H9 (cell line): ENCODE measurements around the gene SERBP1. TPM values are rescaled to one million over a fixed set of nuclear protein-coding genes. Genes with fewer than 3 reads are reported as not detected.

Experiments used
- DNase-seq: peaks from one replicate; pipeline ENCODE4 v3.0.0-alpha.2; 2017
- H2AFZ ChIP-seq: one replicate; pipeline ENCODE4 v1.6.1; 2013; ENCODE audit warnings: mild to moderate bottlenecking, low read length, control low read depth, moderate library complexity
- H2AK5ac ChIP-seq: 2 replicates; pipeline ENCODE4 v1.6.1; 2013; ENCODE audit warnings: low read length, control low read depth, mixed read lengths; ENCODE audit not compliant: insufficient read length
- H2BK120ac ChIP-seq: one replicate; pipeline ENCODE4 v1.6.1; 2013; ENCODE audit warnings: low read depth, mild to moderate bottlenecking, low read length, control low read depth, inconsistent platforms; ENCODE audit not compliant: poor library complexity, severe bottlenecking
- H2BK12ac ChIP-seq: 2 replicates; pipeline ENCODE4 v1.6.1; 2013; ENCODE audit warnings: low read length, control low read depth, mixed read lengths, low read depth; ENCODE audit not compliant: insufficient read length
- H2BK15ac ChIP-seq: 2 replicates; pipeline ENCODE4 v1.6.1; 2013; ENCODE audit warnings: low read depth, low read length, control low read depth
- H2BK20ac ChIP-seq: one replicate; pipeline ENCODE4 v1.6.1; 2013; ENCODE audit warnings: low read depth, mild to moderate bottlenecking, low read length, control low read depth, inconsistent platforms; ENCODE audit not compliant: poor library complexity, severe bottlenecking
- H2BK5ac ChIP-seq: 2 replicates; pipeline ENCODE4 v1.6.1; 2013; ENCODE audit warnings: low read length, control low read depth, mixed read lengths; ENCODE audit not compliant: insufficient read length
- H3K14ac ChIP-seq: 2 replicates; pipeline ENCODE4 v1.6.1; 2013; ENCODE audit warnings: low read length, control low read depth; ENCODE audit not compliant: insufficient read depth
- H3K18ac ChIP-seq: 2 replicates; pipeline ENCODE4 v1.6.1; 2013; ENCODE audit warnings: low read depth, mild to moderate bottlenecking, mixed read lengths, low read length, control low read depth; ENCODE audit not compliant: insufficient read length
- H3K23ac ChIP-seq: 2 replicates; pipeline ENCODE4 v1.6.1; 2013; ENCODE audit warnings: low read length, control low read depth, mixed read lengths, low read depth; ENCODE audit not compliant: insufficient read length
- H3K23me2 ChIP-seq: 2 replicates; pipeline ENCODE4 v1.6.1; 2013; ENCODE audit warnings: low read depth, mild to moderate bottlenecking, mixed read lengths, low read length, control low read depth; ENCODE audit not compliant: insufficient read length, poor library complexity, severe bottlenecking
- H3K27ac ChIP-seq: 2 replicates; pipeline ENCODE4 v1.5.1; 2013; ENCODE audit warnings: low read length, control low read depth, mixed read lengths, low read depth; ENCODE audit not compliant: insufficient read length
- H3K27me3 ChIP-seq: 2 replicates; pipeline ENCODE4 v1.6.1; 2013; ENCODE audit warnings: low read length, control low read depth, inconsistent platforms; ENCODE audit not compliant: insufficient read depth
- H3K4ac ChIP-seq: 2 replicates; pipeline ENCODE4 v1.6.1; 2013; ENCODE audit warnings: low read depth, mild to moderate bottlenecking, control low read depth, inconsistent platforms, low read length, moderate library complexity
- H3K4me1 ChIP-seq: 2 replicates; pipeline ENCODE4 v1.6.1; 2013; ENCODE audit warnings: low read length, control low read depth, inconsistent platforms; ENCODE audit not compliant: insufficient read depth
- H3K4me2 ChIP-seq: 2 replicates; pipeline ENCODE4 v1.6.1; 2013; ENCODE audit warnings: low read length, control low read depth, mixed read lengths; ENCODE audit not compliant: insufficient read length, insufficient read depth
- H3K56ac ChIP-seq: 2 replicates; pipeline ENCODE4 v1.6.1; 2013; ENCODE audit warnings: low read depth, mild to moderate bottlenecking, mixed read lengths, low read length, control low read depth; ENCODE audit not compliant: insufficient read length
- H3K79me1 ChIP-seq: 2 replicates; pipeline ENCODE4 v1.6.1; 2013; ENCODE audit warnings: low read depth, mild to moderate bottlenecking, moderate library complexity, low read length, control low read depth, inconsistent platforms; ENCODE audit not compliant: insufficient read depth, poor library complexity, severe bottlenecking
- H3K79me2 ChIP-seq: 2 replicates; pipeline ENCODE4 v1.6.1; 2013; ENCODE audit warnings: low read length, control low read depth, inconsistent platforms; ENCODE audit not compliant: insufficient read depth
- H3K9ac ChIP-seq: 2 replicates; pipeline ENCODE4 v1.6.1; 2013; ENCODE audit warnings: low read length, control low read depth, mixed read lengths; ENCODE audit not compliant: insufficient read length; ENCODE audit errors: extremely low read depth
- H3K9me3 ChIP-seq: one replicate; pipeline ENCODE4 v1.6.1; 2013; ENCODE audit warnings: low read depth, low read length, inconsistent platforms; ENCODE audit not compliant: control insufficient read depth
- H3T11ph ChIP-seq: one replicate; pipeline ENCODE4 v1.6.1; 2013; ENCODE audit warnings: mild to moderate bottlenecking, low read length, control low read depth, inconsistent platforms
- H4K20me1 ChIP-seq: one replicate; pipeline ENCODE4 v1.6.1; 2013; ENCODE audit not compliant: control insufficient read depth, insufficient read length, insufficient read depth
- H4K5ac ChIP-seq: 2 replicates; pipeline ENCODE4 v1.6.1; 2013; ENCODE audit warnings: low read depth, mild to moderate bottlenecking, mixed read lengths, low read length, control low read depth; ENCODE audit not compliant: insufficient read length
- H4K8ac ChIP-seq: replicated peaks from 2 replicates; pipeline ENCODE4 v1.6.1; 2013; ENCODE audit warnings: low read length, control low read depth, mixed read lengths, low read depth; ENCODE audit not compliant: insufficient read length
- H4K91ac ChIP-seq: 2 replicates; pipeline ENCODE4 v1.6.1; 2013; ENCODE audit warnings: low read depth, mild to moderate bottlenecking, moderate library complexity, mixed read lengths, low read length, control low read depth; ENCODE audit not compliant: insufficient read length
- H3K27ac Mint-ChIP-seq, 3 experiments: 2 replicates in 2 of 3; 3 replicates in 1 of 3; pipeline ENCODE4 v1.8.0; 2020 to 2021; ENCODE audit warnings: mixed read lengths in 3 of 3, mild to moderate bottlenecking in 1 of 3, moderate library complexity in 1 of 3
- H3K27me3 Mint-ChIP-seq: 2 replicates; pipeline ENCODE4 v1.8.0; 2021; ENCODE audit warnings: low read depth, mild to moderate bottlenecking, moderate library complexity, mixed read lengths
- H3K36me3 Mint-ChIP-seq, 3 experiments: 2 replicates in 2 of 3; 3 replicates in 1 of 3; pipeline ENCODE4 v1.8.0; 2020 to 2021; ENCODE audit warnings: low read depth in 3 of 3, mixed read lengths in 3 of 3; ENCODE audit not compliant: insufficient read depth in 1 of 3
- H3K4me1 Mint-ChIP-seq, 2 experiments: 2 replicates each; pipeline ENCODE4 v1.8.0; 2020; ENCODE audit warnings: mixed read lengths in 2 of 2
- H3K4me3 Mint-ChIP-seq, 2 experiments: 2 replicates in 1 of 2; 3 replicates in 1 of 2; pipeline ENCODE4 v1.8.0; 2020 to 2021; ENCODE audit warnings: mild to moderate bottlenecking in 2 of 2, mixed read lengths in 2 of 2, moderate library complexity in 1 of 2
- H3K9me3 Mint-ChIP-seq, 2 experiments: 2 replicates in 1 of 2; 3 replicates in 1 of 2; pipeline ENCODE4 v1.8.0; 2020; ENCODE audit warnings: mild to moderate bottlenecking in 2 of 2, mixed read lengths in 2 of 2, moderate library complexity in 1 of 2
- CTCF ChIP-seq: fragments of 200-600 bp; sonication (generic); conservative IDR thresholded peaks from 3 replicates; pipeline ENCODE4 v1.8.0; 2021; ENCODE audit warnings: antibody characterized with exemption, mild to moderate bottlenecking
- WGBS: extraction: QIAGEN DNeasy Blood & Tissue Kit; methylation state at CpG from one replicate; pipeline ENCODE4 v1.1.7; 2013; ENCODE audit warnings: missing lambda C conversion rate, low lambda C conversion rate, mixed read lengths; ENCODE audit not compliant: insufficient read length; ENCODE audit errors: extremely low coverage; 5-methylcytosine and 5-hydroxymethylcytosine counted together
- total RNA-seq: library from RNA; stranded (reverse); gene quantifications from 2 replicates; pipeline ENCODE4 v1.2.1, GENCODE V29; 2021

Gene SERBP1
- total RNA-seq, 1 experiment from 2014 or later, result 495 TPM

- Mint-ChIP-seq H3K27me3 (peaks cover 29% of the 10 kb centered on the region), H3K9me3 (no peaks in the 10 kb centered on the region), H3K27ac (no peak overlapping the region; a peak in 1 of 7 replicates), H3K4me1 (peaks cover 41 to 43% of the 10 kb centered on the region in 2 experiments), H3K4me3 (no peak overlapping the region), H3K36me3 (no peaks in the 10 kb centered on the region)
- H3K18ac ChIP-seq, result no peak overlapping the region
- no peak overlapping the region for H2BK15ac ChIP-seq
- no peaks in the 10 kb centered on the region for H4K20me1 ChIP-seq
- H3K79me2 ChIP-seq, result no peaks in the 10 kb centered on the region
- H3K4me1 ChIP-seq, result peaks cover 13% of the 10 kb centered on the region
- H3K9ac ChIP-seq, result no peak overlapping the region
- H3K27ac ChIP-seq, result no peak overlapping the region
- no peak overlapping the region for H4K5ac ChIP-seq
- H2BK5ac ChIP-seq, result no peak overlapping the region
- no peak overlapping the region for H2BK120ac ChIP-seq
- no peak overlapping the region for H3T11ph ChIP-seq
- no peak overlapping the region for H2AFZ ChIP-seq
- H4K8ac ChIP-seq, result no peak overlapping the region
- WGBS, result no CpG with 5 or more reads among the region's 5 CpGs
- no peaks in the 10 kb centered on the region for H3K23me2 ChIP-seq
- no peak overlapping the region for H4K91ac ChIP-seq
- no peak for DNase-seq
- H3K4ac ChIP-seq, result no peak overlapping the region
- H3K4me2 ChIP-seq, result no peak overlapping the region
- no peak overlapping the region for H2BK20ac ChIP-seq
- no peak overlapping the region for H2BK12ac ChIP-seq
- H3K79me1 ChIP-seq, result no peaks in the 10 kb centered on the region
- H3K56ac ChIP-seq, result no peak overlapping the region
- no peak overlapping the region for H3K14ac ChIP-seq
- no peak overlapping the region for H3K23ac ChIP-seq
- no peaks in the 10 kb centered on the region for H3K27me3 ChIP-seq
- no peak overlapping the region for H2AK5ac ChIP-seq
- H3K9me3 ChIP-seq, result no peaks in the 10 kb centered on the region
- no peak for TF ChIP-seq CTCF
Measured at GRCh38 chr1:67464746-67465145, 34.5 kb upstream of the SERBP1 start.
